Liver (tissue), 3 donors: ENCODE measurements around the gene ZNF48.

ENCODE experiments used
- EGR1 ChIP-seq, 2 donors: IDR thresholded peaks; 2 replicates each; pipeline ENCODE4 v1.6.1; 2016 to 2018; ENCODE audit warnings: antibody characterized with exemption in 2 of 2, low read depth in 2 of 2
- HNF4G ChIP-seq: IDR thresholded peaks from 2 replicates; pipeline ENCODE4 v1.6.1; 2016; ENCODE audit warnings: antibody characterized with exemption
- MAX ChIP-seq: IDR thresholded peaks from 2 replicates; pipeline ENCODE4 v1.6.1; 2016; ENCODE audit warnings: antibody characterized with exemption
- RAD21 ChIP-seq, 2 donors: IDR thresholded peaks; 2 replicates each; pipeline ENCODE4 v1.6.1; 2016; ENCODE audit warnings: antibody characterized with exemption in 2 of 2, mild to moderate bottlenecking in 2 of 2
- TAF1 ChIP-seq: conservative IDR thresholded peaks from 2 replicates; pipeline ENCODE4 v1.6.1; 2016; ENCODE audit warnings: antibody characterized with exemption, mild to moderate bottlenecking
- TF ChIP-seq, protein P1 (sequence below): IDR thresholded peaks from 2 replicates; pipeline ENCODE4 v1.6.1; 2016; ENCODE audit warnings: antibody characterized with exemption, mild to moderate bottlenecking
- TF ChIP-seq, protein P2 (sequence below): fragments of 150-350 bp; IDR thresholded peaks from 2 replicates; pipeline ENCODE4 v1.5.1; 2017; ENCODE audit warnings: improper control_type of control experiment, low read depth, low read length; ENCODE audit not compliant: missing input control
- donor health status: healthy.
- donor health status: healthy.

DNA sequence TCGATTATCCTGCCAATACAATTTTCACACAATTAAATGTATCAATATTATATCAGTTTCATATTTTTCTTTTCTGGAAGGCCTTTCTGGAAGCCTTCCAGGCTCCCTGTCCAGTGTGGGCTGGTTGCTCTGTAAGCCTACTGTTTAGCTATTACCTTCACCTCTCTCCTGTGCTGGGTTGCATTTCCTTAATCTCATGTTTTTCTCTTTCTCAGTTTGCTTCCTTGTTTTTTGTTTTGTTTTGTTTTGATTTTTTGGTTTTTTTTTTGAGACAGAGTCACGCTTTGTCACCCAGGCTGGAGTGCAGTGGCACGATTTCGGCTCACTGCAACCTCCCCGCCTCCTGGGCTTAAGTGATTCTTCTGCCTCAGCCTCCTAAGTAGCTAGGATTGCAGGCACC, 43.6 kb downstream of the ZNF48 start:
- TF ChIP-seq RAD21 (IDR thresholded peaks at IDR 0.05) = no peak
- no peak for TF ChIP-seq HNF4G
- TF ChIP-seq, protein P1, sequence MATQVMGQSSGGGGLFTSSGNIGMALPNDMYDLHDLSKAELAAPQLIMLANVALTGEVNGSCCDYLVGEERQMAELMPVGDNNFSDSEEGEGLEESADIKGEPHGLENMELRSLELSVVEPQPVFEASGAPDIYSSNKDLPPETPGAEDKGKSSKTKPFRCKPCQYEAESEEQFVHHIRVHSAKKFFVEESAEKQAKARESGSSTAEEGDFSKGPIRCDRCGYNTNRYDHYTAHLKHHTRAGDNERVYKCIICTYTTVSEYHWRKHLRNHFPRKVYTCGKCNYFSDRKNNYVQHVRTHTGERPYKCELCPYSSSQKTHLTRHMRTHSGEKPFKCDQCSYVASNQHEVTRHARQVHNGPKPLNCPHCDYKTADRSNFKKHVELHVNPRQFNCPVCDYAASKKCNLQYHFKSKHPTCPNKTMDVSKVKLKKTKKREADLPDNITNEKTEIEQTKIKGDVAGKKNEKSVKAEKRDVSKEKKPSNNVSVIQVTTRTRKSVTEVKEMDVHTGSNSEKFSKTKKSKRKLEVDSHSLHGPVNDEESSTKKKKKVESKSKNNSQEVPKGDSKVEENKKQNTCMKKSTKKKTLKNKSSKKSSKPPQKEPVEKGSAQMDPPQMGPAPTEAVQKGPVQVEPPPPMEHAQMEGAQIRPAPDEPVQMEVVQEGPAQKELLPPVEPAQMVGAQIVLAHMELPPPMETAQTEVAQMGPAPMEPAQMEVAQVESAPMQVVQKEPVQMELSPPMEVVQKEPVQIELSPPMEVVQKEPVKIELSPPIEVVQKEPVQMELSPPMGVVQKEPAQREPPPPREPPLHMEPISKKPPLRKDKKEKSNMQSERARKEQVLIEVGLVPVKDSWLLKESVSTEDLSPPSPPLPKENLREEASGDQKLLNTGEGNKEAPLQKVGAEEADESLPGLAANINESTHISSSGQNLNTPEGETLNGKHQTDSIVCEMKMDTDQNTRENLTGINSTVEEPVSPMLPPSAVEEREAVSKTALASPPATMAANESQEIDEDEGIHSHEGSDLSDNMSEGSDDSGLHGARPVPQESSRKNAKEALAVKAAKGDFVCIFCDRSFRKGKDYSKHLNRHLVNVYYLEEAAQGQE = no peak
- TF ChIP-seq, protein P2, sequence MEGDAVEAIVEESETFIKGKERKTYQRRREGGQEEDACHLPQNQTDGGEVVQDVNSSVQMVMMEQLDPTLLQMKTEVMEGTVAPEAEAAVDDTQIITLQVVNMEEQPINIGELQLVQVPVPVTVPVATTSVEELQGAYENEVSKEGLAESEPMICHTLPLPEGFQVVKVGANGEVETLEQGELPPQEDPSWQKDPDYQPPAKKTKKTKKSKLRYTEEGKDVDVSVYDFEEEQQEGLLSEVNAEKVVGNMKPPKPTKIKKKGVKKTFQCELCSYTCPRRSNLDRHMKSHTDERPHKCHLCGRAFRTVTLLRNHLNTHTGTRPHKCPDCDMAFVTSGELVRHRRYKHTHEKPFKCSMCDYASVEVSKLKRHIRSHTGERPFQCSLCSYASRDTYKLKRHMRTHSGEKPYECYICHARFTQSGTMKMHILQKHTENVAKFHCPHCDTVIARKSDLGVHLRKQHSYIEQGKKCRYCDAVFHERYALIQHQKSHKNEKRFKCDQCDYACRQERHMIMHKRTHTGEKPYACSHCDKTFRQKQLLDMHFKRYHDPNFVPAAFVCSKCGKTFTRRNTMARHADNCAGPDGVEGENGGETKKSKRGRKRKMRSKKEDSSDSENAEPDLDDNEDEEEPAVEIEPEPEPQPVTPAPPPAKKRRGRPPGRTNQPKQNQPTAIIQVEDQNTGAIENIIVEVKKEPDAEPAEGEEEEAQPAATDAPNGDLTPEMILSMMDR = no peak
- no peak for TF ChIP-seq EGR1 (IDR thresholded peaks at IDR 0.05; ENCODE audit: low read depth in 2 of 2)
- TF ChIP-seq TAF1 = no peak
- TF ChIP-seq MAX = no peak
